ENCODE results near the gene ARHGEF18. TPM values are rescaled to one million over a fixed set of nuclear protein-coding genes. Genes with fewer than 3 reads are reported as not detected.
"Not testable (repeated sequence)": the region's sequence is repeated elsewhere in the genome, so short reads cannot be mapped to it uniquely, and the experiment has no call there.

Gene ARHGEF18
- total RNA-seq, 1 experiment from 2014 or later: 9.4 TPM

DNA sequence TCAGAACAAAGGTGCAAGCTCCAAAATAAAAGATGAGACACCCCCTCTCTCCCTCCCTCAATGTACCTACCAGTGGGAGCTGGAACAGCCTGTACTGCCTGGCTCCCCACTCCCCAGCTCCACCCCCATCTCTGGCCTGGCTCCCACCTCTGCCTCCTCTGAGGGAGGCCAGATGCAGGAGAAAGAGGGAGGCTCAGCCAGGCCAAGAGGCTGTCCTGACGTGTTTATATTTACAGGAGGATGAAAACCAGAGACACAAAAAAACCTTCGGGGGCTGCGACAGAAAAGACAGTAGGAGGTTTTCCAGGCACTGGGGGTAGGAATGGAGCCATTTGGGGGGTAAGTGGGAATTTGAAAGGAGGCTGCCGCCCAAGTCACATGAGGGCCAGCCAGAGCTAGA is 19.7 kb downstream of the ARHGEF18 start:
- H3K4me3 ChIP-seq (ENCODE audit: low read length): no peak overlapping the region
- no peak overlapping the region for H3K27ac ChIP-seq (ENCODE audit: low read length)
- no peak overlapping the region for H3K4me2 ChIP-seq (ENCODE audit: low read depth, low read length, poor library complexity, severe bottlenecking)
- no peak overlapping the region for H2AFZ ChIP-seq (ENCODE audit: low read length)
- H4K20me1 ChIP-seq (ENCODE audit: insufficient read depth, low read depth, low read length): no peaks in the 10 kb centered on the region
- H3K36me3 ChIP-seq (ENCODE audit: insufficient read depth, low read length): no peaks in the 10 kb centered on the region
- no peak overlapping the region for H3K9ac ChIP-seq (ENCODE audit: low read length)
- H3K27me3 ChIP-seq (ENCODE audit: low read length): no peaks in the 10 kb centered on the region
- no peaks in the 10 kb centered on the region for H3K4me1 ChIP-seq (ENCODE audit: low read length)
- H3K9me3 ChIP-seq (ENCODE audit: low read length): no peaks in the 10 kb centered on the region
- no peaks in the 10 kb centered on the region for H3K9me2 ChIP-seq (replicated peaks; ENCODE audit: insufficient read depth, low read length)
- no peak for DNase-seq
- H3K79me2 ChIP-seq (ENCODE audit: low read length): no peaks in the 10 kb centered on the region

DNA sequence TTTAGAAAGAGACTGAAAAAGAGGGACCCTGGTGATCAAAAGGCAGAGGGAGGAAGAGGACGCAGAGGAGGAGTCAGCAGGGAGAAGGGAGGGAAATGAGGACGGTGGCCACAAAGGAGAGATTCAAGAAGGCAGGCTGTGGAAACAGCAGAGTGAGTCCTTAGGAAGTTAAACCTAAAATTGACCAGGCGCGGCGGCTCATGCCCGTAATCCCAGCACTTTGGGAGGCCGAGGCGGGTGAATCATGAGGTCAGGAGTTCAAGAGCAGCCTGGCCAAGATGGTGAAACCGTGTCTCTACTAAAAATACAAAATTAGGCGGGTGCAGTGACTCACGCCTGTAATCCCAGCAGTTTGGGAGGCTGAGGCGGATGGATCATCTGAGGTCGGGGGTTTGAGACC is 20.1 kb downstream of the ARHGEF18 start:
- H3K9me2 ChIP-seq (replicated peaks; ENCODE audit: insufficient read depth, low read length); H3K4me3 ChIP-seq (ENCODE audit: low read length); H3K27ac ChIP-seq (ENCODE audit: low read length); H3K36me3 ChIP-seq (ENCODE audit: insufficient read depth, low read length); DNase-seq; H3K79me2 ChIP-seq (ENCODE audit: low read length); H4K20me1 ChIP-seq (ENCODE audit: insufficient read depth, low read depth, low read length); H3K4me2 ChIP-seq (ENCODE audit: low read depth, low read length, poor library complexity, severe bottlenecking); H3K9me3 ChIP-seq (ENCODE audit: low read length); H2AFZ ChIP-seq (ENCODE audit: low read length); H3K27me3 ChIP-seq (ENCODE audit: low read length); H3K9ac ChIP-seq (ENCODE audit: low read length); H3K4me1 ChIP-seq (ENCODE audit: low read length): not testable (repeated sequence)

DNA sequence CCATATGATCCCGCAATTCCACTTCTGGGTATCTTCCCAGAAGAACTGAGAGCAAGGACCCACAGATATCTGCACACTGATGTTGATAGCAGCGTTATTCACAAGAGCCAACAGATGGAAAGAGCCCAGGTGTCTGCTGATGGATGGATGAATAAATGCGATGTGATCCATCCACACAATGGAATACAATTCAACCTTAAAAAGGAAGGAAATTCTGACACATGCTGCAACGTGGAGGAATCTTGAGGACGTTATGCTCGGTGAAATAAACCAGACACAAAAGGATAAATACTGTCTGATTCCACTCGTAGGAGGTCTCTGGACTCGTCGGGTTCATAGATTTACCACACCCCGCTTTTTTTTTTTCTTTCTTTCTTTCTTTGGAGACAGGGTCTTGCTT is 21.8 kb downstream of the ARHGEF18 start:
- Histone ChIP-seq H3K4me1 (ENCODE audit: low read length) (0 out of 2 replicates have a peak, but pooled peaks cover 3% of the 10 kb centered on the region), H3K4me2 (ENCODE audit: low read depth, low read length, poor library complexity, severe bottlenecking) (no peak overlapping the region), H3K27ac (ENCODE audit: low read length) (no peak overlapping the region), H3K4me3 (ENCODE audit: low read length) (no peak overlapping the region), H2AFZ (ENCODE audit: low read length) (no peak overlapping the region), H3K9me2 (replicated peaks; ENCODE audit: insufficient read depth, low read length) (no peaks in the 10 kb centered on the region), H3K9ac (ENCODE audit: low read length) (no peak overlapping the region), H4K20me1 (ENCODE audit: insufficient read depth, low read depth, low read length) (no peaks in the 10 kb centered on the region), H3K36me3 (ENCODE audit: insufficient read depth, low read length) (no peaks in the 10 kb centered on the region), H3K27me3 (ENCODE audit: low read length) (no peaks in the 10 kb centered on the region), H3K9me3 (ENCODE audit: low read length) (no peaks in the 10 kb centered on the region), H3K79me2 (ENCODE audit: low read length) (no peaks in the 10 kb centered on the region)
- no peak for DNase-seq

DNA sequence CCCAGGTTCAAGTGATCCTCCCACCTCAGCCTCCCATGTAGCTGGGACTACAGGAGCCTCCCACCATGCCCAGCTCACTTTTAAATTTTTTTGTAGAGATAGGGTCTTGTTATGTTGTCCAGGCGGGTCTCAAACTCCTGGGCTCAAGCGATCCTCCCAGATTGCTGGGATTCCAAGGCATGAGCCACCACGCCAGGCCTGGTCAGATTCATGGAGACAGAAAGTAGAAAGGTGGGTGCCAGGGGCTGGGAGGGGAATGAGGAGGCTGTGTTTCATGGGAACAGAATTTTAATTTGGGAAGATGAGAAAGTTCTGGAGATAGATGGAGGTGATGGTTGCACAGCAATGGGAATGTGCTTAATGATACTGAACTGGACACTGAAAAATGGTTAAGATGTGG is 22.3 kb downstream of the ARHGEF18 start:
- Histone ChIP-seq H3K9me2 (replicated peaks; ENCODE audit: insufficient read depth, low read length) (no peaks in the 10 kb centered on the region), H2AFZ (ENCODE audit: low read length) (no peak overlapping the region), H3K9me3 (ENCODE audit: low read length) (no peaks in the 10 kb centered on the region), H3K79me2 (ENCODE audit: low read length) (no peaks in the 10 kb centered on the region), H4K20me1 (ENCODE audit: insufficient read depth, low read depth, low read length) (no peaks in the 10 kb centered on the region), H3K9ac (ENCODE audit: low read length) (no peak overlapping the region), H3K4me3 (ENCODE audit: low read length) (no peak overlapping the region), H3K27me3 (ENCODE audit: low read length) (no peaks in the 10 kb centered on the region), H3K36me3 (ENCODE audit: insufficient read depth, low read length) (no peaks in the 10 kb centered on the region), H3K27ac (ENCODE audit: low read length) (no peak overlapping the region), H3K4me2 (ENCODE audit: low read depth, low read length, poor library complexity, severe bottlenecking) (no peak overlapping the region), H3K4me1 (ENCODE audit: low read length) (0 out of 2 replicates have a peak, but pooled peaks cover 3% of the 10 kb centered on the region)
- DNase-seq: no peak

DNA sequence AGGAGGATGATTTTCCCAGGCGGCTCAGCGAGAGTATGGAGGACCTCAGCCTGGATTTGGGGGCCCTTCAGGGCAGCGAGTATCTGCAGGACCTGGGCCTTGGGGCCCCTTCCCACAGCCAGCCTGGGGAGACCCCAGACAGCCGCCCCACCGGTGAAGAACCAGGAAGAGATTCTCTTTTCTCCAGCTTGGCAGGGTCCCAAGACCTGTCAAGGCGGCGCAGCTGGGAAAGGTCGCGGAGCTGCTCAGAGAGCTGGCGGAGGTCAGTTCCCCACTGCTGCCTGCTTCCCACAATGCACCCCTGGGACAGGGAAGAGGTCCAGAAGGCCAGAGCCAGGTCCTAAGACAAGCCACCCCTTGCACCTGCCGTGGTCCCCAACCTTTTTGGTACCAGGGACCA is 24.1 kb downstream of the ARHGEF18 start:
- no peak overlapping the region for H3K9ac ChIP-seq (ENCODE audit: low read length)
- H3K27ac ChIP-seq (ENCODE audit: low read length): no peak overlapping the region
- H3K4me3 ChIP-seq (ENCODE audit: low read length): no peak overlapping the region
- 0 out of 2 replicates have a peak, but pooled peaks cover 3% of the 10 kb centered on the region for H3K4me1 ChIP-seq (ENCODE audit: low read length)
- no peaks in the 10 kb centered on the region for H3K27me3 ChIP-seq (ENCODE audit: low read length)
- H3K79me2 ChIP-seq (ENCODE audit: low read length): no peaks in the 10 kb centered on the region
- no peaks in the 10 kb centered on the region for H3K9me3 ChIP-seq (ENCODE audit: low read length)
- no peaks in the 10 kb centered on the region for H3K36me3 ChIP-seq (ENCODE audit: insufficient read depth, low read length)
- H3K4me2 ChIP-seq (ENCODE audit: low read depth, low read length, poor library complexity, severe bottlenecking): no peak overlapping the region
- no peaks in the 10 kb centered on the region for H3K9me2 ChIP-seq (replicated peaks; ENCODE audit: insufficient read depth, low read length)
- H2AFZ ChIP-seq (ENCODE audit: low read length): no peak overlapping the region
- no peaks in the 10 kb centered on the region for H4K20me1 ChIP-seq (ENCODE audit: insufficient read depth, low read depth, low read length)
- DNase-seq: no peak

DNA sequence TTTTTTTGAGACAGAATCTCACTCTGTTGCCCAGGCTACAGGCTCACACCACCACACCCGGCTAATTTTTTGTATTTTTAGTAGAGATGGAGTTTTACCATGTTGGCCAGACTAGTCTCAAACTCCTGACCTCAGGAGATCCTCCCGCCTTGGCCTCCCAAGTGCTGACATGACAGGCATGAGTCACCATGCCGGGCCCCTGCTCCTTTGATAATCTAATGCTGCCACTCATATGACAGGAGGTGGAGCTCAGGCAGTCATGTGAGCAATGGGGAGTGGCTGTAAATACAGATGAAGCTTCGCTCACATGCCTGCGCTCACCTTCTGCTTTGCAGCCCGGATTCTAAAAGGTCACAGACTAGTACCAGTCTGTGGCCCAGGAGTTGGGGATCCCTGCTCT is 25.1 kb downstream of the ARHGEF18 start:
- Histone ChIP-seq H3K9me3 (ENCODE audit: low read length) (no peaks in the 10 kb centered on the region), H3K4me1 (ENCODE audit: low read length) (0 out of 2 replicates have a peak, but pooled peaks cover 3% of the 10 kb centered on the region), H3K36me3 (ENCODE audit: insufficient read depth, low read length) (no peaks in the 10 kb centered on the region), H3K4me3 (ENCODE audit: low read length) (no peak overlapping the region), H3K9me2 (replicated peaks; ENCODE audit: insufficient read depth, low read length) (no peaks in the 10 kb centered on the region), H3K27ac (ENCODE audit: low read length) (no peak overlapping the region), H2AFZ (ENCODE audit: low read length) (no peak overlapping the region), H3K9ac (ENCODE audit: low read length) (no peak overlapping the region), H3K79me2 (ENCODE audit: low read length) (no peaks in the 10 kb centered on the region), H3K27me3 (ENCODE audit: low read length) (no peaks in the 10 kb centered on the region), H3K4me2 (ENCODE audit: low read depth, low read length, poor library complexity, severe bottlenecking) (no peak overlapping the region), H4K20me1 (ENCODE audit: insufficient read depth, low read depth, low read length) (no peaks in the 10 kb centered on the region)
- DNase-seq: peak; percentile 75

DNA sequence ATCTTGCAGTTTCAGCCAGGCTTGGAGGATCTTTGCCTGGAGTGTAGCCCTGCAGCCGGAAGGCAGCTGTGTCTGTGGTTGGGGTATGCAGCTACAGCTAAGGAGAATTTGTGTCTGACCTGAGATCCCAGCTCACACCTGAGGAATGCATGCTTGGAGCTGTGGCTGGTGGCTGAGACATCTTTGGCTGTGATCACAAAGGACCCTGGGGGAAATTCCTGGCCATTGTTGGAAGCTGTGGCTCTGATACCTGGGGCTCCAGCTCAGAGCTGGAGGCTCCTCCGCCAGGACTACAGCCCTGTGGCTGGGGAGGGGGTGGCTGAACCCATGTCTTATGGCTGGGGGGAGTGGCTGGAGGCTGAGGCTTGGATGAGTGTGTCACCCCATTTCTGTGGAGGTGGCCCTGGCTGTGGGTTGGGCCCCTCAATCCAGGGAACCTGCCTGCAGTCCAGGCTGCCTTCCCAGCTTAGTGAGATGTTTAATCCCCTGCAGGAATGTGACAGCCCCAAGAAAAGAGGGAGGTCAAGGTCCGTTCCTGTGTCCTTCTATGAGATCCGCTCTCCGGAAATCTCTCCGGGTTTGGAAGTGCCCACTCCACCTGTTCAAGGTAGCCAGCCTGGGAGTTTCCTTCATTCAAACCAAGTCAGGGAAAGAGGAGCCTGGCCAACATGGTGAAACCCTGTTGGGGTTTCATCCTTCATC is 27.6 kb downstream of the ARHGEF18 start:
- Histone ChIP-seq H3K27me3 (ENCODE audit: low read length) (no peaks in the 10 kb centered on the region), H3K36me3 (ENCODE audit: insufficient read depth, low read length) (no peaks in the 10 kb centered on the region), H3K79me2 (ENCODE audit: low read length) (no peaks in the 10 kb centered on the region), H4K20me1 (ENCODE audit: insufficient read depth, low read depth, low read length) (no peaks in the 10 kb centered on the region), H3K27ac (ENCODE audit: low read length) (no peak overlapping the region), H3K9me3 (ENCODE audit: low read length) (no peaks in the 10 kb centered on the region), H2AFZ (ENCODE audit: low read length) (no peak overlapping the region), H3K4me2 (ENCODE audit: low read depth, low read length, poor library complexity, severe bottlenecking) (no peak overlapping the region), H3K9ac (ENCODE audit: low read length) (no peak overlapping the region), H3K4me3 (ENCODE audit: low read length) (no peak overlapping the region), H3K4me1 (ENCODE audit: low read length) (0 out of 2 replicates have a peak, but pooled peaks cover 8% of the 10 kb centered on the region), H3K9me2 (replicated peaks; ENCODE audit: insufficient read depth, low read length) (no peaks in the 10 kb centered on the region)
- no peak for DNase-seq

DNA sequence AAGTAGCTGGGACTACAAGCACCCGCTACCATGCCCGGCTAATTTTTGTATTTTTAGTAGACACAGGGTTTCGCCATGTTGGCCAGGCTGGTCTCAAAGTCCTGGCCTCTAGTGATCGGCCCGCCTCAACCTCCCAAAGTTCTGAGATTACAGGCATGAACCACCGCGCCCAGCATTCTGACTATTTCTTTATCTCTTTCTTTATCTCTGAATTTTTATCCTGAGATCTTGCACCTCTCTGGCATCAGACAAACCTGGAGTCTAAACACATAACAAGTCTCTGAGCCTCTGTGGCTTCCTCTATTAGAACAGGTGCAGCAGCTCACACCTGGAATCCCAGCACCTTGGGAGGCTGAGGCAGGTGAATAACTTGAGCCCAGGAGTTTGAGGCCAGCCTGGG is 28.5 kb downstream of the ARHGEF18 start:
- DNase-seq: no peak
- no peaks in the 10 kb centered on the region for H3K9me3 ChIP-seq (ENCODE audit: low read length)
- H3K27me3 ChIP-seq (ENCODE audit: low read length): no peaks in the 10 kb centered on the region
- H3K36me3 ChIP-seq (ENCODE audit: insufficient read depth, low read length): no peaks in the 10 kb centered on the region
- H3K4me2 ChIP-seq (ENCODE audit: low read depth, low read length, poor library complexity, severe bottlenecking): no peak overlapping the region
- 0 out of 2 replicates have a peak, but pooled peaks cover 8% of the 10 kb centered on the region for H3K4me1 ChIP-seq (ENCODE audit: low read length)
- no peak overlapping the region for H3K4me3 ChIP-seq (ENCODE audit: low read length)
- no peak overlapping the region for H3K27ac ChIP-seq (ENCODE audit: low read length)
- H3K9ac ChIP-seq (ENCODE audit: low read length): no peak overlapping the region
- H3K79me2 ChIP-seq (ENCODE audit: low read length): no peaks in the 10 kb centered on the region
- no peaks in the 10 kb centered on the region for H3K9me2 ChIP-seq (replicated peaks; ENCODE audit: insufficient read depth, low read length)
- H2AFZ ChIP-seq (ENCODE audit: low read length): no peak overlapping the region
- no peaks in the 10 kb centered on the region for H4K20me1 ChIP-seq (ENCODE audit: insufficient read depth, low read depth, low read length)

Data from Karpas-422 (cell line).